Astrocyte (in vitro differentiated cells and primary cell): ENCODE results near the gene ASB16. TPM values are rescaled to one million over a fixed set of nuclear protein-coding genes. Genes with fewer than 3 reads are reported as not detected.

Source experiments
- DNase-seq: peaks from one replicate; pipeline ENCODE4 v3.0.0-alpha.2; 2010; ENCODE audit warnings: low read depth
- FAIRE-seq: peaks from 2 replicates; lab custom pipeline; 2011; peaks lifted over from hg19 to GRCh38; lab: Jason Lieb, UNC
- H2AFZ ChIP-seq: 2 replicates; pipeline ENCODE4 v1.6.0; 2012; ENCODE audit warnings: low read depth, low read length, inconsistent platforms
- H3K27ac ChIP-seq: 2 replicates; pipeline ENCODE4 v1.5.1; 2011; ENCODE audit warnings: low read depth, low read length, inconsistent platforms
- H3K27me3 ChIP-seq: 2 replicates; pipeline ENCODE4 v1.6.0; 2011; ENCODE audit warnings: low read length, inconsistent platforms; ENCODE audit not compliant: insufficient read depth
- H3K36me3 ChIP-seq: 2 replicates; pipeline ENCODE4 v1.5.1; 2011; ENCODE audit warnings: low read length, inconsistent platforms; ENCODE audit not compliant: insufficient read depth
- H3K4me1 ChIP-seq: 2 replicates; pipeline ENCODE4 v1.5.1; 2011; ENCODE audit warnings: low read length, inconsistent platforms; ENCODE audit not compliant: insufficient read depth
- H3K4me2 ChIP-seq: 2 replicates; pipeline ENCODE4 v1.6.0; 2012; ENCODE audit warnings: low read length, inconsistent platforms
- H3K4me3 ChIP-seq: 2 replicates; pipeline ENCODE4 v1.5.1; 2011; ENCODE audit warnings: low read depth, mild to moderate bottlenecking, low read length, inconsistent platforms; ENCODE audit not compliant: insufficient read depth
- H3K79me2 ChIP-seq: 2 replicates; pipeline ENCODE4 v1.6.0; 2012; ENCODE audit warnings: mild to moderate bottlenecking, low read length, inconsistent platforms; ENCODE audit not compliant: insufficient read depth
- H3K9ac ChIP-seq: 2 replicates; pipeline ENCODE4 v1.6.0; 2012; ENCODE audit warnings: mild to moderate bottlenecking, low read length, inconsistent platforms
- H3K9me3 ChIP-seq: 2 replicates; pipeline ENCODE4 v1.5.1; 2012; ENCODE audit warnings: low read depth, mild to moderate bottlenecking, low read length, inconsistent platforms; ENCODE audit not compliant: insufficient read depth
- H4K20me1 ChIP-seq: 2 replicates; pipeline ENCODE4 v1.6.0; 2012; ENCODE audit warnings: low read length, inconsistent platforms; ENCODE audit not compliant: insufficient read depth
- H3K27ac Mint-ChIP-seq: one replicate; pipeline ENCODE4 v1.8.0; 2021; ENCODE audit warnings: mild to moderate bottlenecking, mixed read lengths; ENCODE audit not compliant: unreplicated experiment
- H3K27me3 Mint-ChIP-seq: one replicate; pipeline ENCODE4 v1.8.0; 2021; ENCODE audit warnings: low read depth, mixed read lengths; ENCODE audit not compliant: unreplicated experiment
- H3K36me3 Mint-ChIP-seq: one replicate; pipeline ENCODE4 v1.8.0; 2021; ENCODE audit warnings: low read depth, mixed read lengths; ENCODE audit not compliant: unreplicated experiment
- H3K4me1 Mint-ChIP-seq: one replicate; pipeline ENCODE4 v1.8.0; 2021; ENCODE audit warnings: low read depth, mixed read lengths; ENCODE audit not compliant: unreplicated experiment
- H3K4me3 Mint-ChIP-seq: one replicate; pipeline ENCODE4 v1.8.0; 2021; ENCODE audit warnings: mild to moderate bottlenecking, moderate library complexity, mixed read lengths; ENCODE audit not compliant: unreplicated experiment
- H3K9me3 Mint-ChIP-seq: one replicate; pipeline ENCODE4 v1.8.0; 2021; ENCODE audit warnings: mild to moderate bottlenecking, mixed read lengths; ENCODE audit not compliant: unreplicated experiment
- EZH2 ChIP-seq: IDR thresholded peaks from 2 replicates; pipeline ENCODE4 v1.6.1; 2012; ENCODE audit warnings: mild to moderate bottlenecking, low read length, inconsistent platforms; ENCODE audit not compliant: insufficient read depth
- total RNA-seq: library from RNA; stranded (reverse); gene quantifications from 2 replicates; pipeline ENCODE4 v1.2.1, GENCODE V29; 2021
- TF ChIP-seq, protein P1 (sequence below): IDR thresholded peaks from 2 replicates; pipeline ENCODE4 v1.5.1; 2011; ENCODE audit warnings: low read depth, mild to moderate bottlenecking, inconsistent platforms, low read length, moderate library complexity; ENCODE audit not compliant: insufficient read depth

ASB16 gene
- total RNA-seq, 1 donor from 2014 or later: not detected

DNA sequence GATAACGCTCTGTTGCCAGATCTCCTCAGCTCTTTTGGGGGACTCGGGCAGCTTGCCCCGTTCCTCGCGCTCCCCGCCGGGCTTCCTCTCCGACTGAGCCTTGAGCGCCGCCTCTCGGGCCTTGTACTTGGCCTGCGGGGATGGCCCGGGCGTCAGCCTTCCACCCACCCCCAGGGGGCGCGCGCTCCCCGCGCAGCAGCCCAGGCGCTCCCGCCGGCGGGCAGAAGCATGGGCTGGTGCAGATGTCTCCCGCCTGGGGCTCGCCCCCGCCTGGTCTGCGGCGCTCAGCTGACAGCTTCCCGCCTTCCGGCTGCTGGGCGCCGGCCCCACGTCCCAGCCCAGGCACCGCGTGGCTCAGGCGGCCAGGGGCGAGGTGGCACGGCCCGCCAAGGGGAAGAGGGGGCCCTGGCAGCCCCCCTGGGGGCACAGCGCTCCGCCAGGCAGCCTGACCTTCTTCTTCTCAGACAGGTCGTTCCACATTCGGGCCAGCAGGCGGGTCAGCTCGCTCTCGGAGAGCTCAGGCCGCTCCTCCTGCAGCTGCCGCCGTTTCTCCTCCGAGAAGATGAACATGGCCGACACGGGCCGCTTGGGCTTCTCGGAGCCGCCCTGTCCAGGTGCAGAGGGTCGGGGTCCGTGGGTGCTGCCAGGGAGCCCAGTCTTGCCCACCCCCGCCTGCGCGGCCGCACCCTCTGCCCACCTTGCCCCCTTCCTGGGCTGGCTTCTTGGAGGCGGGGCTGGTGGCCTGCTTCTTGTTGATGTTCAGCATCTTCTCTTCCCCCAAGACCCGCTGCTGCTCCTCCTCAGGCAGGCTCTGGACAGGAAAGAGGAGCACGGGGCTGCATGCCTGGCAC lies 40.1 kb downstream of the ASB16 start:
- H3K4me1 Mint-ChIP-seq: peaks cover 2% of the 10 kb centered on the region
- peaks cover 31% of the 10 kb centered on the region for H3K36me3 Mint-ChIP-seq
- no peaks in the 10 kb centered on the region for H3K27me3 Mint-ChIP-seq
- Histone ChIP-seq H3K9me3 (no peaks in the 10 kb centered on the region), H3K9ac (peak overlapping the region; percentile 34), H3K27ac (no peak overlapping the region), H4K20me1 (peaks cover 62% of the 10 kb centered on the region), H3K4me1 (peaks cover 18% of the 10 kb centered on the region), H3K79me2 (peaks cover 16% of the 10 kb centered on the region), H2AFZ (no peak overlapping the region), H3K36me3 (peaks cover 28% of the 10 kb centered on the region), H3K4me2 (peak overlapping the region; percentile 54), H3K27me3 (no peaks in the 10 kb centered on the region), H3K4me3 (no peak overlapping the region)
- no peak for FAIRE-seq
- no peaks in the 10 kb centered on the region for H3K9me3 Mint-ChIP-seq
- no peak for TF ChIP-seq EZH2
- TF ChIP-seq, protein P1, sequence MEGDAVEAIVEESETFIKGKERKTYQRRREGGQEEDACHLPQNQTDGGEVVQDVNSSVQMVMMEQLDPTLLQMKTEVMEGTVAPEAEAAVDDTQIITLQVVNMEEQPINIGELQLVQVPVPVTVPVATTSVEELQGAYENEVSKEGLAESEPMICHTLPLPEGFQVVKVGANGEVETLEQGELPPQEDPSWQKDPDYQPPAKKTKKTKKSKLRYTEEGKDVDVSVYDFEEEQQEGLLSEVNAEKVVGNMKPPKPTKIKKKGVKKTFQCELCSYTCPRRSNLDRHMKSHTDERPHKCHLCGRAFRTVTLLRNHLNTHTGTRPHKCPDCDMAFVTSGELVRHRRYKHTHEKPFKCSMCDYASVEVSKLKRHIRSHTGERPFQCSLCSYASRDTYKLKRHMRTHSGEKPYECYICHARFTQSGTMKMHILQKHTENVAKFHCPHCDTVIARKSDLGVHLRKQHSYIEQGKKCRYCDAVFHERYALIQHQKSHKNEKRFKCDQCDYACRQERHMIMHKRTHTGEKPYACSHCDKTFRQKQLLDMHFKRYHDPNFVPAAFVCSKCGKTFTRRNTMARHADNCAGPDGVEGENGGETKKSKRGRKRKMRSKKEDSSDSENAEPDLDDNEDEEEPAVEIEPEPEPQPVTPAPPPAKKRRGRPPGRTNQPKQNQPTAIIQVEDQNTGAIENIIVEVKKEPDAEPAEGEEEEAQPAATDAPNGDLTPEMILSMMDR: peak; percentile 67
- H3K4me3 Mint-ChIP-seq: no peak overlapping the region
- peak; percentile 56 for DNase-seq
- no peak overlapping the region for H3K27ac Mint-ChIP-seq

DNA sequence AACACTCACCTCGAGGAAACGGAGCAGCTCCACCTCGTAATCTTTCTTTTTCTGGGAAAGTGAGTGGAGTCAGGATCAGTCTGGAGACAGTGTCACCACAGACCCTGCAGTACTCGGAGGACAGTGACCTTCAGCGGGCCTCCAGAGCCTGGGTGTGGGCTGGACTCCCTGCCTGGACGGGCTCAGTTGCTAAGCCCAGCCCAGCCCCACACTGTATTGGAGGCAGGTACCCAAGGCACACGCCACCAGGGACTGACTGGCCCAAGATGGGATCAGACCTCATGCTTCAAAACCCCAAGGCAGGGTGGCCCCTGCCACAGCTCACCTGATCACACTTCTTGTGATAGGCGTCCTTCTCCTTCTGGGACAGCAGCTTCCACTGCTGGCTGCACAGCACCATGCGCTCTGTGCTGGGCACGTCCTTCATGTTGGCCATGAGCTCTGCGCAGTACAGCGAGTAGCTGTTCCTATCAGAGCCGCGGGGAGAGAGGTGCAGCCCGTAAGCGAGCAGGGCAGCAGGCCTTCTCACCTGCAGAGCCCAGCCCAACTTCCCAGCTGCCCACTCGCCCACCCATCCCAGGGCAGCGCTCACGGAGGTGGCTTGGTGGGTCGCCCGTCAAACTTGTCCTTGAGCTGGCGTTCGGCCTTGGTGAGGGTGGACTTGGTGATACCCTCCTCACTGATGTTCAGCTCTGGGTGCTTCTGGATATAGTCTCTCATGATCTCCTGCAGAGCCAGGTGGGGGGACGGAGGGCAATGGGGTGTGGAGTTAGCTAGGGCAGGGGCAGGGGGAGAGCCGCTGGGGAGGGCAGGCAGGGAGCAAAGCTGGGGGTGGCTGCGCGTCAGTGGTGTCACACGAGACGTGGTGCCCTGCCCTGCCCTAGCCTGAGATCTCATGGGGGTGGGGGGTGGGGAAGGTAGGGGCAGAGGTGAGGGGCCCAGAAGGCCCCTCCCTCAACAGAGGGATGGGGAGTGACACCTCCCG lies 41.1 kb downstream of the ASB16 start:
- H3K36me3 ChIP-seq: peaks cover 37% of the 10 kb centered on the region
- H3K36me3 Mint-ChIP-seq: peaks cover 31% of the 10 kb centered on the region
- FAIRE-seq (no peak), DNase-seq (no peak)
- no peak overlapping the region for H3K27ac ChIP-seq
- H3K4me1 ChIP-seq: peaks cover 18% of the 10 kb centered on the region
- no peak overlapping the region for H3K27ac Mint-ChIP-seq
- H3K4me3 ChIP-seq: no peak overlapping the region
- H3K79me2 ChIP-seq: peaks cover 26% of the 10 kb centered on the region
- no peaks in the 10 kb centered on the region for H3K9me3 ChIP-seq
- TF ChIP-seq EZH2: no peak
- TF ChIP-seq, protein P1: no peak
- H4K20me1 ChIP-seq: peaks cover 69% of the 10 kb centered on the region
- peaks cover under 1% of the 10 kb centered on the region for H3K4me1 Mint-ChIP-seq
- no peak overlapping the region for H3K9ac ChIP-seq
- no peaks in the 10 kb centered on the region for H3K9me3 Mint-ChIP-seq
- no peaks in the 10 kb centered on the region for H3K27me3 Mint-ChIP-seq
- no peaks in the 10 kb centered on the region for H3K27me3 ChIP-seq
- H2AFZ ChIP-seq: no peak overlapping the region
- H3K4me2 ChIP-seq: no peak overlapping the region
- no peak overlapping the region for H3K4me3 Mint-ChIP-seq
